Fibroblast of the aortic adventitia (primary cell): Measurements from ENCODE around the gene LYAR. TPM values are rescaled to one million over a fixed set of nuclear protein-coding genes. Genes with fewer than 3 reads are reported as not detected.

Experiments used
- total RNA-seq: library from RNA; depleted of rRNA; stranded (reverse); fragments of >200 nt; gene quantifications from 2 replicates; pipeline ENCODE4 v1.2.3, GENCODE V29; 2012; ENCODE audit warnings: low replicate concordance

LYAR gene
- total RNA-seq, 1 donor, result 14.0 TPM

Other genes with a start within 250 kb of the LYAR start
- gene OTOP1, start 63.2 kb downstream of the LYAR start, total RNA-seq, result not detected in 2 replicates
- gene TMEM128, start 41.9 kb downstream of the LYAR start, total RNA-seq, result 20.4 and 28.7 TPM in 2 replicates
- gene ZBTB49, start 97 bp upstream of the LYAR start, total RNA-seq, result 6.8 and 14.5 TPM in 2 replicates
- 0.09 and 2.7 TPM in 2 replicates for gene NSG1, start 96.9 kb upstream of the LYAR start, total RNA-seq